Activated CD4-positive, alpha-beta T cell treated with anti-CD3 and anti-CD28 coated beads for 1 hour (primary cell): Measurements from ENCODE around the gene PXDN.

ENCODE experiments used
- DNase-seq: peaks from one replicate; pipeline ENCODE4 v3.0.0-alpha.2; 2020

Gene PXDN

GRCh38 chr2:1754046-1754445 lies 9.7 kb upstream of the PXDN start:
- DNase-seq: no peak

- no peak for DNase-seq
Measured at GRCh38 chr2:1752751-1753150, 8.4 kb upstream of the PXDN start.

- DNase-seq: no peak
Measured at GRCh38 chr2:1751767-1752725, 7.7 kb upstream of the PXDN start.

DNA sequence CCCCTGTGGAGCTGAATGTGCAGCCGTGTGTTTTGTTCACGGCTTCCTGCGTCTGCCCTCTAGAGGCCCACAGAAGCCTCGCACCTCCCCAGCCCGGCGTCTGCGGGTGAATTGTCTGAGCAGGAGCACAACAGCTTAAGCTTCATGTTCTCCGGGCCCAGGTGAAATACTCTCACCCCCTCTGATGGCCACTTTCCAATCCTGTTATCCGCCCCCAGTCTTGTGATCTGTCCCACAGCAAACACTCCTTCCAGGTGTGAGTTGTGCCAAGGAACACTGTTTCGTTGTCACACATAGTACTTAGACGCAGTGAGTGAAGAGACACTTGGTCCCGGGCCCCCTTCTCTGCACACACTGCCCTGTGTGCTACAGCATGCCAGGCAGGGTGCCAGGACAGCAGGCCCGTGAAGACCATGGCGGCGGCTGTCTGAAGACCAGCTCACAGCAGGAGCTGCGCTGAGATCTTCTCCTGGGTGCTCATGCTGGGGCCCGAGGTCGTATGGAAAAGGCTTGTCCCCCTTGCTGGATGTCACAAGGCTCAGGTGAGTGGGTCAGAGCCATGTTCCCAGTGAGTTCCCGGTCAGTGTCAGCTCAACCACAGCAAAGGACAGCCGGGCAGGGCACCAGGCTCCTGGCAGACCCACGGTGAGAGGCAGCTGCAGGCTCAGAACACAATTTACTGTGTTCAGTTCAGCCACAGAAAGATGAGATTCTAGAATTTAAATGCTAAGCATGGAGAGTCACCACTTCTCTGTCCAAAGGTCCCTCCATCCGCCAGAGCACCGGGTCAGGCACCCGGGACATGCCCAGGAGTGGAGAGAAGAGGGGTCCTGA lies 6.8 kb upstream of the PXDN start:
- DNase-seq: peak; percentile 24

GRCh38 chr2:1750270-1750932 lies 6.1 kb upstream of the PXDN start:
- DNase-seq: no peak

DNA sequence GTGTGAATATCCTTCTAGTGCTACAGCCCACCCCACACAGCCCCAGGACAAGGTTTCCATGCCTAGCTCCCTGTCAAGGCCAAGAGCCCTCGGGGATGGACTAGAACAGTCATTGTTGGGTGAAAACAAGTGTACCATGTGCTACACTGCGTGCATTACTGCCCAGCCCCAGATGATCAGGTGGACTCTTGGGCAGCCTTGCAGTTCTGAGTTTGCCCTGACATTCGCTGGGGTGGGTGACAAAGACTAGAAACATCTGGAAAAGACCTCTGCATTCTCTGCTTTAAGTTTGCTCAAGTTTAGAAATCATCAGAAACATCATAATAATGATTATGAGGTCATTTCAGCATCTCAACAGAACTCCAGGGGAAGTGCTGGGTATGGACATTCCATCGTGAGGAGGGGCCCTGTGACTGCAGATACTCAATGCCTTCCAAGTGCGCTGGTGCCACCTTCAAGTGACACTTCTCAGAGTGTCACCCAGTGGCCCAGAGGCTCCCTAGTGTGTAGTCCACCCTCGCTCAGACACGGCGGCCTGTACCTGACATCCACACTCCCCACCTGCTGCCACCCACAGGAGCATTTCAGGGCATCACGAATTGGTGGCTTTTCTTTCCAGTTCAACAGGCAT lies 5.3 kb upstream of the PXDN start:
- DNase-seq: no peak

DNA sequence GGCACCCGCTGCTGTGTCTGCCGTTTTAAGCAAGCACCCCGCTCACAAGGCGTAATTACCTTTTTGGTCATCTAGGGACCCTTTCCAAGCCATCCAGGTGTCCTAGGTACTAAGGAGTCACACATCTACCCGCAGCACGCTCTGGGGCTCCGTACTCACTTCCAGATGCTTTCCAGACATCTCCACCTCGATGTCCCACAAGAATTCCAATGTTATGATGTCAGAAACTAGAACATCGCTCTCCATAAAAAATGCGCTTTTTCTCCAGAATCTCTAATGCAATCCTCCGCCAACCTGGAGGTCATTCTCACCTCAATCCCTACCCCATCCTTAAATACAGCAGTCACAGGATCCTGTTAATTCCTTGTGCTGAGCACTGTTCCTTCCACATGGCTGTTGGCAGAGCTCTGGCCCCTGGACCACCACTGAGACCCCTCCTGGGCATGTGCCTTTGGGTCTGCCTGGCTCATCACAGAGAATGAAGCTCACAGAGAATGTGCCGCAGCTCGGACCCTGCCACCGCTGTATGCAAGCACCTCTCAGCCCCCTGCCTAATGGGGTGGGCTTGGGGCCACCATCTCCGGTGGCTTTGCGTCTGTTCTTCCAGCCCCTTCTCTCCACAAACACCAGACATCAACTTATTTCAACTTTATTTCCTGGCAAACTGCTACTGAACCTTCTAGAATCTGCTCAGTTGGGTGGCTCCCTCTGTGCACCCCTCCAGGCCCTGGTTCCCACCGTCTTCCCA lies 4.6 kb upstream of the PXDN start:
- DNase-seq: no peak

- no peak for DNase-seq
Measured at GRCh38 chr2:1748176-1748740, 3.9 kb upstream of the PXDN start.

GRCh38 chr2:1747065-1747941 lies 3.0 kb upstream of the PXDN start:
- no peak for DNase-seq

DNA sequence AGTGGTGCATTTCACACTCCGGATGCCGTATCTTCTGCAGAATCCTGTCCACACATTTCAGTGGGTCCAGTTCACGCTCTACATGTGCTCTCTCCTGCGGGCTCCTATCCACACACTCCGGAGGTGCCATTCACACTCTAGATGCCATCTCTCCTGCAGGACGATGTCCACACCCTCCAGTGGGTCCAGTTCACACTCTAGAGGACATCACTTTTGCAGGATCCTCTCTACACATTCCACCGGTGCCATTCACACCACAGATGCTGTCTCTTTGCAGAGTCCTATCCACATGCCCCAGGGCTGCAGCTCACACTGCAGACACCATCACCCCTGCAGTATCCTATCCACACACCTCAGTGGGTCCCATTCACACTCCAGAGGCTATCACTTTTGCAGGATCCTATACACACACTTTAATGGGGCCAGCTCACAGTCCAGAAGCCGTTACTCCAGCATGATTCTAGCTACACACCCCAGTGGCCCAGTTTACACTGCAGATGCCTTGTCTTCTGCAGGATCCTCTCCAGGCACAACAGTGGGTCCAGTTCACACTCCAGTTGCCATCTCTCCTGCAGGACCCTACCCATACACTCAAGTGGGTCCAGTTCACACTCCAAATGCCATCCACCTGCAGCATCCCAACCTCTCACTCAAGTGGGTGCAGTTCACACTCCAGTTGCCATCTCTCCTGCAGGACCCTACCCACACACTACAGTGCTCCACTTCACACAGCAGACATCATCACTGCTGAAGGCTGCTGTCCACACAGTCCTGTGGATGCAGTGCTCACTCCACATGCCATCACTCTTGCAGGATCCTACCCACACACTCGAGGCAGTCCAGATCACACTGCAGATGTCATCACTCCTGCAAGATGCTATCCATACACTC lies 2.1 kb upstream of the PXDN start:
- DNase-seq: no peak

- DNase-seq: no peak
Measured at GRCh38 chr2:1745171-1746023, 1.1 kb upstream of the PXDN start.

DNA sequence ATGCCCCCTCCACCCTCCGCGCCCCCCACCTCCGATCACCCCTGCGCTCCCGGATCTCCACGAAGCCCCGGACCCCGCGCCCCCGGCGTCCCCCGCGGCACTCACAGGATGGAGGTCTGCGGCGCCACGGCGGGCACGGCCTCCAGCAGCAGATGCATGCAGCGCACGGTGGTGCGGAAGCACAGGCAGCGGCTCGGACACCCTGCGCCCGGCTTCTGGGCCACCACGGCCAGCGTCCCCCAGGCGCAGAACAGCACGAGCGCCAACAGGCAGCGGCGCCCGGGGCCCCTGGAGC lies 217 bp downstream of the PXDN start:
- DNase-seq: no peak

DNA sequence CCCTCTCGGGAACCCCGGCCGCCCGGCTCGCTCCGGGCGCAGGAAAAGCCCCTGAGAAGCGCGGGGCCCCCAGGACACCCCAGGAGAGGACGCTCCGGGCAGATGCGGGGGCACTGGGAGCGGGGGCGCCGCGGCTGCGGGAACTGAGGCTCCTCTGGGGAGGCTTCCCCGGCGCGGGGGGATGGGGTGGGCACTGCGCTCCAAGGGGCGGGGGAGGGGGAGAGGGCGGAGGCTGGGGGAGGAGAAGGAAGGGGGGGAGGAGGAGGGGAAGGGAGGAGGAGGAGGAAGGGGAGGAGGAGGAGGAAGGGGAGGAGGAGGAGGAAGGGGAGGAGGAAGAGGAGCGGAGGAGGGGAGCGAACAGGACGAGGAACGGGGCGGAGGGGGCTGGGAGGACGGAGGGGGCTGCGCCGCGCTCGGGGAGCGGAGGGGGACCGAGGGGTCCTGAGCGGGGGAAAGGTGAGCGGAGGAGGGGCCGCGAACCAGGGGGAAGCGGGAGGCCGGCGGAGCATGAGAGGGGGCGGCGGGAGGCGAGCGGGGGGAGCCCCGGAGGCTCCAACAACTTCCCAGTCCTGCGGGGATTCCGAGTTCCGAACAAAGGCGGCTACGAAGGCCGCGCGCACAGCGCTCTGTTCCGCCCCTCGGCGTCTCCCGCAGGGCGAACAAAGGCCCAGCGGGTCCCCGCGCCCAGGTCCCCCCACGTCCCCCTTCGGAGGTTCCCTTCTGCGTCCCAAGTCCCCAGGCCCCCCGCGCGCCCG lies 742 bp downstream of the PXDN start:
- no peak for DNase-seq

DNA sequence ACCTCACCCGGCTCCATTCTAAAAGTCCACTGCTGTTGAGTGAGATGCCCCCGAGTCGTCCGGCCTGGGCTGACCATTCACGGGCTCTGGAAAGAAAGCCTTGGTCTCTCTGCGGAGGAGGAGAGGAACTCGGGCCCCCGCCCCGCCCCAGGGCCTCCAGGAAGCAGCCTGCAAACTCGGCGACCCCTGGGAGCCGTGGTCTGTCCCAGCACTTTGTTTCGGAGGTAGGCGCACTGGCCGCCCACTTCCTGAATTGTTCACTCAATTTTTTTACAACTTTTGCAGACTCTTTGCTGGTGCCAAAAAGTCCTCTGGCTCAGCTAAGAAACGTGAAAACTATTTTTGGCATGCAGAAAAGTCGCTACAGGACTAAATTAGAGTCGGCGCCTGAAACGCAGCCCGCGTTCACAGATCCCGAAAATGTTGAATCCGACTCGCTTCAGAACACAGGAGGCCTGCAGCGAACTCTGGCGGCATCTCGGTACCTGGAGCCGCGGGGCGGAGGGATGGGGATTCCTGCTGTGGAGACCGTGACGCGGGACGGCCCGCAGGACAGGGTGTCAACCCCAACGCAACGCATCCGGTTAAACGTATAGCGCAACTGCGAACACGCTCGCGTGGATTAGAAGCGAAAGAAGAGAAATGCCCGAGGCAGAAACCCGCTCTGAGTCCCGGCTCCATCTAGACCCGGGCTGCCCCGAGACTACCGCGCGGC lies 1.5 kb downstream of the PXDN start:
- DNase-seq: no peak

DNA sequence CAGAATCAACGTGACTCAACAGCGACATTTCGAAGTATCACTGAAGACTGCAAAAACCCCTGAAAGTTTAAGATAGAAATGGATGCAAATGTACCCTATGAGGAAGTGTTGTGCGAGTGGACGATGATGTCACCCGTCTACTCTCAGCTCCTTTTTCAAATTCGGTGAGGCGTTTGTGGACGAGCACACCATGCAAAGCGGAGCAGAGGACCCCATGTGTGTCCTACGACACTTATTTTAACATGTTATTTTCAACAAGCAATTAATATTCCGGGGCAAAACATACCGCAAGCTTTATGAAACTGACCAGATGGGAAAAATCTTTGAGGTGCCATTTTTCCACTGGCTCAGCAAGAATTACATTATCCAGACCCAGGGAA lies 2.0 kb downstream of the PXDN start:
- no peak for DNase-seq

DNA sequence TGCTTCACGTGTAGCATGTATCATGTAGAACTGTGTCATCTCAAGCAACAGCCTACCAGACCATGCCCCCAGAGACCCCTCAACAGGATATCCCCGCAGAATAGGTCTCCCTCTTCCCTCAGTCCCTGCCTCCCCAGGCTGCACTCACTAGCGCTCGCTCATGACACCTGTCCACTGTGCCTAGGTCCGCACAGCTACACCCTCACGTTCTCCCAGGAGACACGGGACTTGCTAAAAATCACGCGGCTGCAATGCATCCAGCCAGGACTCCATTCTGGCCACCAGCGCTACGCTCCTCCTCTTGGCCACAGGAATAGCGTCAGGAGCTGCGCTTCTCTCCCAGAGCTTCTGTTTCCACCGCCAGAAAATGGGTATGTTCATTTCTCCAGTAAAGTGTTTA lies 2.5 kb downstream of the PXDN start:
- DNase-seq: no peak
